Right lobe of liver (tissue), 6 donors: ENCODE data around the gene PITX3. TPM values are rescaled to one million over a fixed set of nuclear protein-coding genes. Genes with fewer than 3 reads are reported as not detected.
"Not testable (repeated sequence)": the region's sequence is repeated elsewhere in the genome, so short reads cannot be mapped to it uniquely, and the experiment has no call there.

ENCODE experiments used
- ATAC-seq, 4 donors: fragments of 200-7000 bp; cut with Tn5 transposase; one replicate each; pipeline ENCODE4 v1.9.1; 2020; ENCODE audit warnings: mild to moderate bottlenecking in 4 of 4, moderate library complexity in 4 of 4
- DNase-seq, 3 donors: peaks; one replicate each; pipeline ENCODE4 v3.0.0-alpha.2; 2020
- H3K27ac ChIP-seq, 3 donors: fragments of 200-600 bp; one replicate each; pipeline ENCODE4 v1.8.0; 2022
- H3K27me3 ChIP-seq, 2 donors: fragments of 200-600 bp; one replicate each; pipeline ENCODE4 v1.8.0; 2022
- H3K36me3 ChIP-seq, 4 donors: fragments of 200-600 bp; sonication (generic) in 1 of 4; one replicate each; pipeline versions ENCODE4 v1.5.1 to v1.8.0; 2017 to 2022; ENCODE audit warnings: control low read depth in 1 of 4
- H3K4me1 ChIP-seq, 4 donors: fragments of 200-600 bp; sonication (generic) in 1 of 4; one replicate each; pipeline versions ENCODE4 v1.5.1 to v1.8.0; 2017 to 2022; ENCODE audit warnings: control low read depth in 1 of 4
- H3K4me3 ChIP-seq, 3 donors: fragments of 200-600 bp; one replicate each; pipeline ENCODE4 v1.8.0; 2022
- H3K9me3 ChIP-seq, 4 donors: fragments of 200-600 bp; sonication (generic) in 1 of 4; one replicate each; pipeline versions ENCODE4 v1.5.1 to v1.8.0; 2017 to 2022; ENCODE audit warnings: control low read depth in 1 of 4
- POLR2A ChIP-seq: fragments of 450-650 bp; IDR thresholded peaks from one replicate; pipeline ENCODE4 v1.6.1; 2017; ENCODE audit warnings: antibody characterized with exemption, mild to moderate bottlenecking
- WGBS: methylation state at CpG from one replicate; pipeline ENCODE4 v1.1.6; 2018; ENCODE audit warnings: low coverage, low lambda C conversion rate; ENCODE audit not compliant: insufficient coverage; ENCODE audit errors: missing lambda C conversion rate; 5-methylcytosine and 5-hydroxymethylcytosine counted together
- intact Hi-C, 2 donors: fragments of 100-400 bp; cut with DNase I; formaldehyde crosslinking; loops; one replicate each; pipeline versions ENCODE4 v1.11.2 to v1.14.1; 2022
- total RNA-seq, 6 experiments: library from RNA; depleted of rRNA in 2 of 6; stranded (reverse); fragments of >200 nt in 2 of 6; fragmentation: NEBNext Ultra II Directional in 3 of 6; extraction: Animal tissue kit (Norgen Biotek cat#: 25700) in 3 of 6; gene quantifications; one replicate each; pipeline versions ENCODE4 v1.1.0 to v1.2.4, GENCODE V29; 2016 to 2023
- TF ChIP-seq, protein P1 (sequence below), 4 donors: fragments of 200-600 bp in 3 of 4; fragments of 450-650 bp in 1 of 4; IDR thresholded peaks; one replicate each; pipeline versions ENCODE4 v1.5.1 to v1.8.0; 2016 to 2022; ENCODE audit warnings: antibody characterized with exemption in 4 of 4, mild to moderate bottlenecking in 2 of 4
- donor health status: DM: no; HTN: yes; CAD: no.
- donor health status: DM: no; HTN: no; CAD: no.
- donor health status: DM: no; HTN: no; CAD: no.
- donor health status: DM: no; HTN: yes; CAD: no.
- donor health status: DM: no; HTN: yes; CAD: no.

The PITX3 gene
- total RNA-seq, 6 experiments from 2014 or later = not detected

DNA sequence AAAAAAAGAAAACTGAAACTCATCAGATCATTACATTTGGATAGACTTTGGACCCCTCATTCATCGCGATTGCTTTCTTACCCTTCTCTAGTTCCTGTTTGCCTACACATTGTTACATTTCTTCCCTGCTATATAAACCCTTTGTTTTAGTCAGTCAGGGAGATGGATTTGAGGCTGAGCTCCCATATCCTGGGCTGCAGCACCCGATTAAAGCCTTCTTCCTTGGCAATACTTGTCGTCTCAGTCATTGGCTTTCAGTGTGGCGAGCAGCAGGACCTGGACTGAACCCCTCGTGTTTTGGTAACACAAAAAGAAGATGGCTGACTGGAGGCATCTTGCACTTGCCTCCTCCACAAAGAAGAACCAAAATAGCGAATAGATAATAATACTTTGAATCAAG lies 49.4 kb downstream of the PITX3 start:
- no peak overlapping the region for H3K4me3 ChIP-seq
- DNase-seq (no peak), ATAC-seq (no peak)
- WGBS = 66% methylated on average over 7 of the region's 7 CpGs
- H3K36me3 ChIP-seq = no peaks in the 10 kb centered on the region
- no peaks in the 10 kb centered on the region for H3K4me1 ChIP-seq
- intact Hi-C loops = no loop called here
- H3K9me3 ChIP-seq = no peaks in the 10 kb centered on the region
- no peaks in the 10 kb centered on the region for H3K27me3 ChIP-seq
- H3K27ac ChIP-seq = no peak overlapping the region
- TF ChIP-seq POLR2A = no peak
- TF ChIP-seq, protein P1, sequence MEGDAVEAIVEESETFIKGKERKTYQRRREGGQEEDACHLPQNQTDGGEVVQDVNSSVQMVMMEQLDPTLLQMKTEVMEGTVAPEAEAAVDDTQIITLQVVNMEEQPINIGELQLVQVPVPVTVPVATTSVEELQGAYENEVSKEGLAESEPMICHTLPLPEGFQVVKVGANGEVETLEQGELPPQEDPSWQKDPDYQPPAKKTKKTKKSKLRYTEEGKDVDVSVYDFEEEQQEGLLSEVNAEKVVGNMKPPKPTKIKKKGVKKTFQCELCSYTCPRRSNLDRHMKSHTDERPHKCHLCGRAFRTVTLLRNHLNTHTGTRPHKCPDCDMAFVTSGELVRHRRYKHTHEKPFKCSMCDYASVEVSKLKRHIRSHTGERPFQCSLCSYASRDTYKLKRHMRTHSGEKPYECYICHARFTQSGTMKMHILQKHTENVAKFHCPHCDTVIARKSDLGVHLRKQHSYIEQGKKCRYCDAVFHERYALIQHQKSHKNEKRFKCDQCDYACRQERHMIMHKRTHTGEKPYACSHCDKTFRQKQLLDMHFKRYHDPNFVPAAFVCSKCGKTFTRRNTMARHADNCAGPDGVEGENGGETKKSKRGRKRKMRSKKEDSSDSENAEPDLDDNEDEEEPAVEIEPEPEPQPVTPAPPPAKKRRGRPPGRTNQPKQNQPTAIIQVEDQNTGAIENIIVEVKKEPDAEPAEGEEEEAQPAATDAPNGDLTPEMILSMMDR (IDR thresholded peaks at IDR 0.05) = no peak

DNA sequence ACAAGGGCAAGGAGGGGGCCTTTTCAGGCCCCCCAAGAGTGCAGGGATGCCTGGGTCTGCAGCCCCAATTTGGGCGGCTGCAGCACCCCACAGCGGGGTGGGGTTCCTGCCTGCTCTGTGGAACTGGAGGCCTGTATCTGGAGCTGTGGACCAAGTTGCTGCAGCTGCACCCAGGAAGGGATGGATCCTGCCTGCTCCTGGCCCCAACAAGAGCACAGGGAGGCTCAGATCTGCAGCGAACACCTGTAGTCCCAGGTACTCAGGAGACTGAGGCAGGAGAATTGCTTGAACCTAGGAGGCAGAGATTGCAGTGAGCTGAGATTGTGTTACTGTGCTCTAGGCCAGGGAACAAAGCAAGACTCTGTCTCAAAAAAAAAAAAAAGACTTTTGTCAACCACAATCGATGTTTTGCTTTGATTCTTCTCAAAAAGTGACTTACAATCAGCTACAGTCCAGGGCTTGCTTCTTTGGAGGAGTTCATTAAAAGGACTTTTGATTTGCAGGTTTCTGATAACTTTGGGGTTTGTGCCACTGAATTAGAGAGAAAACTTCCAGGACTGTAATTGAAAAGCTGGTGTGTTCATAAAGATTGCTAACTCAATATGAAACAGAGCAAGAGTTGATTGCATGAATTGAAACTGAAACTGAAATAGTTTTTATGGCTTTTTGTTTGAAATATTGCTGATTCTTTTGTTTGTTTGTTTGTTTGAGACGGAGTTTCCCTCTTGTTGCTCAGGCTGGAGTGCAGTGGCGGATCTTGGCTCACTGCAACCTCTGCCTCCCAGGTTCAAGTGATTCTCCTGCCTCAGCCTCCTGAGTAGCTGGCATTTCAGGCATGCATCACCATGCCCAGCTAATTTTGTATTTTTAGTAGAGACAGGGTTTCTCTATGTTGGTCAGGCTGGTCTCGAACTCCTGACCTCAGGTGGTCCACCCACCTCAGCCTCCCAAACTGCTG lies 52.1 kb downstream of the PITX3 start:
- H3K4me1 ChIP-seq, H3K9me3 ChIP-seq, H3K27me3 ChIP-seq, DNase-seq, H3K36me3 ChIP-seq, H3K27ac ChIP-seq, intact Hi-C loops, H3K4me3 ChIP-seq: not testable (repeated sequence)
- WGBS = 32% methylated on average over 3 of the region's 7 CpGs
- ATAC-seq = peak; percentile 12 to 38 (median 30)

DNA sequence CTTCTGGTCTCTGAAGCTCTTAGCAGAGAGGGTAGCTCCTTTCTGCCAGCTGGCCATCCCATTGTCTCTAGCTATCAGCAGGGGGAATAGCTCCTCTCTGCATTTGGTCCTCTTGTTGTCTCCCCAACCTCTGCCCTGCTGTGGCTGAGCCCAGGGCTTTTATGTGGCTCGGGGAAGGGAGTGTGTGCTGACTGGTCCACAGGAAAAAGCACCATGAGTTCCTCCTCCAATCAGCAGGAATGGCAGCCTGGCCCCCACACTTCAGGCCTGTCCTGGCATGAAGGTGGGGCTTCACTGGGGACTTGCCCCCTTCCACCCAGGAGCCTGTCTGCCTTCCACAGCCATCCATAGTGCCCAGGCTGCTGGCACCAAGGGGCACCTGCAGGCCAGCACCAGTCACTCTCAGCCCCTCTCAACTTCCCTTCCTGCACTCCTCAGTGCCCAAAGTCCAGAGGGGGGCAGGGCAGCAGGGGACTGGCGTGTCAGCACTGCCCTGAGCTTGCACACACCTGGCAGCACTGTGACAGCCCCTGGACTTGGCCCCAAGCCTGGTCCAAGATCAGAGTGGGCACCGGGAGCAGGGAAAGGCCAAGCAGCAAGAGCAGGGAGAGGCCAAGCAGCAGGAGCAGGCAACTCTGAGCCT lies 52.9 kb downstream of the PITX3 start:
- Histone ChIP-seq H3K4me3 (no peak overlapping the region), H3K36me3 (no peaks in the 10 kb centered on the region), H3K4me1 (no peaks in the 10 kb centered on the region), H3K27me3 (no peaks in the 10 kb centered on the region), H3K27ac (no peak overlapping the region), H3K9me3 (no peaks in the 10 kb centered on the region)
- intact Hi-C loops = no loop called here
- DNase-seq (no peak), ATAC-seq (peak in 2 of 4 donors; percentile 20 to 37)
- 32% methylated on average over 2 of the region's 3 CpGs for WGBS
- TF ChIP-seq POLR2A = no peak
- TF ChIP-seq, protein P1 (IDR thresholded peaks at IDR 0.05) = no peak

DNA sequence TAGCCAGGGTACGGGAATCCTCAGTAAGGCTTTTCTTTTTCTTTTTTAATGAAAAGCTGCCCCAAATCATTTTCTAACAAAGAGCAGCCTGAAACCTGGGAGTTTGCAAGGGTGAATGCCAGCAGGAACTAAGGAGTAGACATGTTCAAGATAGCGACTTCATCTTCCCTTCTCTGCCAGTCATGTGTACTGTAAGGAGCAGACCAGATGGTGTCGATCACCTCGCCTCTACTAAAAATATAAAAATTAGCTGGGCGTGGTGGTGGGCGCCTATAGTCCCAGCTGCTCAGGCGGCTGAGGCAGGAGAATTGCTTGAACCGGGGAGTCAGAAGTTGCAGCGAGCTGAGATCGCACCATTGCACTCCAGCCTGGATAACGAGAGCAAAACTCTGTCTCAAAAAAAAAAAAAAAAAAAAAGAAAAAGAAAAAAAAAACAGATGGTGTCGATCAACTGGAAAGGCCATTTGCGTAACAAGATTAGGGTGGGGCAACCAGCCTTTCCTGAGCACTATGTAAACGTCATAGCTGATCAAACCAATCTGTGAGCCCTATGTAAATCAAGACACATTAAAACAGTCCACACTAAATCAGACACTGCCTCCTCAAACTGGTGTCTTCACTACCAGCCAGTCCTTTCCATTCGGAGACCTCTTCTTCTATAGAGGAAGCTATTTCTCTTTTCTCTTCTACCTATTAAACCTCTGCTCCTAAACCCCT lies 55.3 kb downstream of the PITX3 start:
- Histone ChIP-seq H3K27me3 (no peaks in the 10 kb centered on the region), H3K4me3 (no peak overlapping the region), H3K36me3 (no peaks in the 10 kb centered on the region), H3K9me3 (no peaks in the 10 kb centered on the region), H3K4me1 (no peaks in the 10 kb centered on the region), H3K27ac (no peak overlapping the region)
- no peak for DNase-seq
- WGBS = 80% methylated on average over 11 of the region's 15 CpGs
- no peak for ATAC-seq
- intact Hi-C loops = no loop called here
- no peak for TF ChIP-seq POLR2A
- TF ChIP-seq, protein P1 (IDR thresholded peaks at IDR 0.05) = no peak
